Measurements from ENCODE around the gene PERM1. TPM values are rescaled to one million over a fixed set of nuclear protein-coding genes. Genes with fewer than 3 reads are reported as not detected.
A peak's percentile ranks its signal among the peaks of the same experiment; 100 is the strongest.

PERM1 gene
- total RNA-seq, 2 experiments from 2014 or later: not detected

DNA sequence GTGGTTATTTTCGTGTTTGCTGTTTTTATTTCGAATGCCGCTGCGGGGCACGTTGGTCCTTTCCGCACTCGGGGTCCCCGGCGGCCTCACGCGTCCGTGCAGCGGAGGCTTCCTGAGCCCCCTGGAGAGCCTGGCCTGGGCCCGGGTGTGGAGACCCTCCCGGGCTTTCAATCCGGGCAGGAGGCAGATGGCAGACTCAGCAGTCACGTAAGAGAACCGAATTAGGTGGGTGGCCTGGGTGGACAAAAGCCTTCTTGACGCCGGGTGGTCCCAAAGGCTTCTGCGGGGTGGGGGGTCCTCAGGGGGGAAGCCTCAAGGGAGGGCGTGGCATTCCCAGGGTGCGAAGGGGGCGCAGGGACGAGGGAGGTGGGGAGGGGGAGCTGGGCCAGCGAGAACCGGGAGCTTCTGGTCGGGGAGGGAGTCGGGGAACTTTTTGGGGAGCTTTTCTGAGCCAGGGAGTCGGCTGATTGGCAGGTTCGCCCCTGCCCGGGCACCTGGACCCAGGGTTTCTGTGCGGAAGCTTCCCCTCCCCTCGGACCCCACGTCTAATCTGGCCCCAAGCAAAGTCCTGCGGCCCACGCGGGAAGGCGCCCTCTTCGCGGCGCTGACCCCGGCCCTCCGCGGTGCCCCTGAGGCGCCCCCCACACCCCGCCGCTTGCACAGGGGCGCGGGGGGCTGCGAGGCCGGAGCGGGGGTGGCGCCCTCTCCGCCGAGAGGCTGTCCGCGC is 19.3 kb upstream of the PERM1 start:
- POLR2A ChIA-PET: interaction anchor here (1.0 to 2.2 kb wide), 3 partner anchors 12 to 31 kb away, joined by 3 to 11 read pairs (median 4); partner anchors contain the start of gene ISG15
- Mint-ChIP-seq H3K27ac (peak overlapping the region; percentile 94), H3K27me3 (peaks cover 54% of the 10 kb centered on the region), H3K36me3 (ENCODE audit: low read depth) (peaks cover 4% of the 10 kb centered on the region), H3K4me3 (peak overlapping the region; percentile 87), H3K9me3 (no peaks in the 10 kb centered on the region), H3K4me1 (ENCODE audit: low read depth) (peaks cover 17% of the 10 kb centered on the region)
- peak overlapping the region; percentile 37 for H3K4me3 ChIP-seq (ENCODE audit: low read length)
- intact Hi-C loops (cut with DNase I, micrococcal nuclease): no loop called here
- H3K27me3 ChIP-seq (ENCODE audit: control insufficient read depth in 1 of 2, insufficient read depth in 2 of 2, low read length in 2 of 2): peaks cover 65 to 77% of the 10 kb centered on the region in 2 experiments
- H3K9me3 ChIP-seq (ENCODE audit: control insufficient read depth in 1 of 2, insufficient read depth in 1 of 2, low read length in 2 of 2): peaks cover 0 to 16% of the 10 kb centered on the region in 2 experiments
- no peak overlapping the region for H3K27ac ChIP-seq (ENCODE audit: low read depth in 1 of 2, low read length in 2 of 2)
- no peaks in the 10 kb centered on the region for H3K36me3 ChIP-seq (ENCODE audit: insufficient read depth, low read length)
- H3K4me1 ChIP-seq (ENCODE audit: insufficient read depth, low read length): peaks cover 50% of the 10 kb centered on the region
- CTCF ChIA-PET: interaction anchor here (0.8 to 2.2 kb wide), 4 partner anchors 12 to 71 kb away, joined by 3 to 14 read pairs (median 10); partner anchors contain the start of gene ISG15
- DNase-seq (peak in 1 of 14 experiments; percentile 51), ATAC-seq (ENCODE audit: poor library complexity) (no peak)
- TF ChIP-seq, protein P1, sequence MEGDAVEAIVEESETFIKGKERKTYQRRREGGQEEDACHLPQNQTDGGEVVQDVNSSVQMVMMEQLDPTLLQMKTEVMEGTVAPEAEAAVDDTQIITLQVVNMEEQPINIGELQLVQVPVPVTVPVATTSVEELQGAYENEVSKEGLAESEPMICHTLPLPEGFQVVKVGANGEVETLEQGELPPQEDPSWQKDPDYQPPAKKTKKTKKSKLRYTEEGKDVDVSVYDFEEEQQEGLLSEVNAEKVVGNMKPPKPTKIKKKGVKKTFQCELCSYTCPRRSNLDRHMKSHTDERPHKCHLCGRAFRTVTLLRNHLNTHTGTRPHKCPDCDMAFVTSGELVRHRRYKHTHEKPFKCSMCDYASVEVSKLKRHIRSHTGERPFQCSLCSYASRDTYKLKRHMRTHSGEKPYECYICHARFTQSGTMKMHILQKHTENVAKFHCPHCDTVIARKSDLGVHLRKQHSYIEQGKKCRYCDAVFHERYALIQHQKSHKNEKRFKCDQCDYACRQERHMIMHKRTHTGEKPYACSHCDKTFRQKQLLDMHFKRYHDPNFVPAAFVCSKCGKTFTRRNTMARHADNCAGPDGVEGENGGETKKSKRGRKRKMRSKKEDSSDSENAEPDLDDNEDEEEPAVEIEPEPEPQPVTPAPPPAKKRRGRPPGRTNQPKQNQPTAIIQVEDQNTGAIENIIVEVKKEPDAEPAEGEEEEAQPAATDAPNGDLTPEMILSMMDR (IDR thresholded peaks at IDR 0.05): no peak

GRCh38 chr1:1000357-1001056 is 18.6 kb upstream of the PERM1 start:
- Histone ChIP-seq H3K9me3 (ENCODE audit: control insufficient read depth in 1 of 2, insufficient read depth in 1 of 2, low read length in 2 of 2) (peaks cover 0 to 16% of the 10 kb centered on the region in 2 experiments), H3K4me3 (ENCODE audit: low read length) (peak overlapping the region; percentile 47), H3K27ac (ENCODE audit: low read depth in 1 of 2, low read length in 2 of 2) (no peak overlapping the region), H3K27me3 (ENCODE audit: control insufficient read depth in 1 of 2, insufficient read depth in 2 of 2, low read length in 2 of 2) (peaks cover 61 to 71% of the 10 kb centered on the region in 2 experiments), H3K36me3 (ENCODE audit: insufficient read depth, low read length) (no peaks in the 10 kb centered on the region), H3K4me1 (ENCODE audit: insufficient read depth, low read length) (peaks cover 57% of the 10 kb centered on the region)
- ATAC-seq (ENCODE audit: poor library complexity) (peak; percentile 34), DNase-seq (peak in 12 of 14 experiments; percentile 37 to 91 (median 69))
- CTCF ChIA-PET: interaction anchor here (1.6 to 2.2 kb wide), 3 partner anchors 12 to 19 kb away, joined by 6 to 14 read pairs (median 13); partner anchors contain the start of gene ISG15
- Mint-ChIP-seq H3K36me3 (ENCODE audit: low read depth) (peaks cover 4% of the 10 kb centered on the region), H3K4me1 (ENCODE audit: low read depth) (peaks cover 22% of the 10 kb centered on the region), H3K27me3 (peaks cover 54% of the 10 kb centered on the region), H3K9me3 (no peaks in the 10 kb centered on the region), H3K27ac (peak overlapping the region; percentile 94), H3K4me3 (peak overlapping the region; percentile 87)
- POLR2A ChIA-PET: interaction anchor here (1.0 to 2.2 kb wide), 3 partner anchors 13 to 18 kb away, joined by 4 to 11 read pairs (median 6); partner anchors contain the start of gene ISG15
- intact Hi-C loops (cut with DNase I, micrococcal nuclease): no loop called here
- TF ChIP-seq, protein P1 (IDR thresholded peaks at IDR 0.05): no peak

GRCh38 chr1:999725-1000356 is 17.9 kb upstream of the PERM1 start, which contains the start of gene HES4:
TSS of gene HES4 (minus strand) at chr1:1000097. CDS start at chr1:999973, 124 bp downstream.
- Histone ChIP-seq H3K4me3 (ENCODE audit: low read length) (peak within 1 kb of the TSS; percentile 47), H3K27me3 (ENCODE audit: control insufficient read depth in 1 of 2, insufficient read depth in 2 of 2, low read length in 2 of 2) (peaks cover 54 to 64% of the 10 kb centered on the region in 2 experiments), H3K9me3 (ENCODE audit: control insufficient read depth in 1 of 2, insufficient read depth in 1 of 2, low read length in 2 of 2) (peaks cover 0 to 16% of the 10 kb centered on the region in 2 experiments), H3K36me3 (ENCODE audit: insufficient read depth, low read length) (no peaks in the 10 kb centered on the region), H3K4me1 (ENCODE audit: insufficient read depth, low read length) (peaks cover 50% of the 10 kb centered on the region), H3K27ac (ENCODE audit: low read depth in 1 of 2, low read length in 2 of 2) (no peak within 1 kb of the TSS)
- Mint-ChIP-seq H3K27ac (peak within 1 kb of the TSS; percentile 94), H3K27me3 (peaks cover 54% of the 10 kb centered on the region), H3K4me3 (peak within 1 kb of the TSS; percentile 87), H3K36me3 (ENCODE audit: low read depth) (peaks cover 4% of the 10 kb centered on the region), H3K4me1 (ENCODE audit: low read depth) (peaks cover 23% of the 10 kb centered on the region), H3K9me3 (no peaks in the 10 kb centered on the region)
- peak in 12 of 14 experiments; percentile 35 to 84 (median 61) for DNase-seq
- intact Hi-C loops (cut with DNase I, micrococcal nuclease): no loop called here
- TF ChIP-seq, protein P1 (IDR thresholded peaks at IDR 0.05): no peak
- CTCF ChIA-PET: interaction anchor here (1.1 kb wide), 1 partner anchor 19 kb away, joined by 3 read pairs; no protein-coding TSS in a partner anchor
- ATAC-seq (ENCODE audit: poor library complexity): peak; percentile 60
- POLR2A ChIA-PET: interaction anchor here (1.8 kb wide), 1 partner anchor 14 kb away, joined by 6 read pairs; the partner anchor contains the start of gene ISG15
